ENCODE measurements around the gene MRPL40.

MRPL40 gene

GRCh38 chr22:19432133-19432851 lies at the start of gene MRPL40:
MRPL40 (plus strand) TSS chr22:19432545; CDS start chr22:19432555, 10 bp downstream.
- peak; percentile 88 for DNase-seq

GRCh38 chr22:19383292-19383691 lies 49.1 kb upstream of the MRPL40 start:
- no peak for DNase-seq

GRCh38 chr22:19385221-19385906 lies 47.0 kb upstream of the MRPL40 start:
- DNase-seq = no peak

GRCh38 chr22:19386248-19386647 lies 46.1 kb upstream of the MRPL40 start:
- DNase-seq = no peak

GRCh38 chr22:19387038-19387437 lies 45.3 kb upstream of the MRPL40 start:
- DNase-seq = no peak

GRCh38 chr22:19387575-19387974 lies 44.8 kb upstream of the MRPL40 start:
- DNase-seq = no peak

GRCh38 chr22:19393704-19394103 lies 38.6 kb upstream of the MRPL40 start:
- no peak for DNase-seq

- DNase-seq = no peak
Measured at GRCh38 chr22:19394274-19395050, 37.9 kb upstream of the MRPL40 start.

- DNase-seq = no peak
Measured at GRCh38 chr22:19395276-19395675, 37.1 kb upstream of the MRPL40 start.

- no peak for DNase-seq
Measured at GRCh38 chr22:19396561-19396933, 35.8 kb upstream of the MRPL40 start.

- no peak for DNase-seq
Measured at GRCh38 chr22:19396934-19397733, 35.2 kb upstream of the MRPL40 start.

- DNase-seq = no peak
Measured at GRCh38 chr22:19397734-19398104, 34.6 kb upstream of the MRPL40 start.

- no peak for DNase-seq
Measured at GRCh38 chr22:19398206-19398605, 34.1 kb upstream of the MRPL40 start.

GRCh38 chr22:19398652-19399051 lies 33.7 kb upstream of the MRPL40 start:
- DNase-seq = no peak

- no peak for DNase-seq
Measured at GRCh38 chr22:19400881-19401280, 31.5 kb upstream of the MRPL40 start.

GRCh38 chr22:19401483-19401882 lies 30.9 kb upstream of the MRPL40 start:
- no peak for DNase-seq

- DNase-seq = no peak
Measured at GRCh38 chr22:19402642-19403191, 29.6 kb upstream of the MRPL40 start.

- no peak for DNase-seq
Measured at GRCh38 chr22:19404676-19405075, 27.7 kb upstream of the MRPL40 start.

GRCh38 chr22:19405133-19405532 lies 27.2 kb upstream of the MRPL40 start:
- DNase-seq = no peak

GRCh38 chr22:19405652-19406051 lies 26.7 kb upstream of the MRPL40 start:
- no peak for DNase-seq

- no peak for DNase-seq
Measured at GRCh38 chr22:19406281-19406811, 26.0 kb upstream of the MRPL40 start.

GRCh38 chr22:19406846-19407245 lies 25.5 kb upstream of the MRPL40 start:
- no peak for DNase-seq

All from NCI-H2227 treated with DMSO at 0.1 percent for 48 hours (cell line).